ENCODE data around the gene COL27A1. TPM values are rescaled to one million over a fixed set of nuclear protein-coding genes. Genes with fewer than 3 reads are reported as not detected.

COL27A1 gene
- total RNA-seq, 2 experiments from 2014 or later: not detected

DNA sequence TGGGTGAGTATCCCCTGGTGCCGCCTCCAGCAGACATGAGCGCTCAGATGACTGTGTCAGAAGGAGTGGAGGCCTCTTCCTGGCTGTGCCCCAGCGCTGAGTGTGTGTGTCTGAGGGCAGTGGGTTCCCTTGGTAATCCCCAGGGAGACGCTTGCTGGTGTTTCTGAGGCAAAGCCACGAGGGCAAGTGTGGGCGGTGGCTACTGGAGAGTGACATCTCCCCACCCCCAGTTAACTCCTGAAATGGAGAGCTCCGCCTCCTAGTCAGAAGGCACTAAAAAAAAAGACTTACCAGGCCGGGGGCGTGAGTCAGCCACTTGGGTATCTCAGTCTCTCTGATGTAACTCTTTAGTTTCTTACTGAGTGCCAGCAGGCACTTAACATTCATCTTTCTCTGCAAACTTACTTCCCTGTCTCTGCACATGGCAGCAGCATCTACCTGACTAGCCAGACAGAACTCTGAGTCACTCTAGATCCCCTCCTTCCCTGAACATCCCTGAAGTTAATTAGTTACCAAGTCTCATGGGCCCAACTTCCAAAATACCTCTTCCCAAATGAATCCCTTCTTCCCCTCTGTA is 193.7 kb downstream of the COL27A1 start:
- intact Hi-C loops (cut with micrococcal nuclease; ENCODE audit: unreplicated experiment): no loop called here
- Histone ChIP-seq H3K4me1 (ENCODE audit: insufficient read depth, low read length, poor library complexity, severe bottlenecking) (peaks cover 25% of the 10 kb centered on the region), H3K27ac (ENCODE audit: low read depth, low read length, poor library complexity, severe bottlenecking) (peak overlapping the region; percentile 60), H2AFZ (ENCODE audit: low read length) (no peak overlapping the region), H3K4me2 (ENCODE audit: low read length) (peak overlapping the region; percentile 38; the same call in 1 of the 2 replicates), H3K4me3 (ENCODE audit: low read depth, low read length, poor library complexity, severe bottlenecking) (no peak overlapping the region), H3K9me3 (ENCODE audit: low read length) (no peaks in the 10 kb centered on the region), H3K36me3 (ENCODE audit: insufficient read depth, low read length) (peaks cover 95% of the 10 kb centered on the region), H3K79me2 (ENCODE audit: insufficient read depth, low read depth, low read length) (no peaks in the 10 kb centered on the region), H4K20me1 (ENCODE audit: insufficient read depth, low read length) (no peaks in the 10 kb centered on the region), H3K9me2 (ENCODE audit: insufficient read depth, low read length) (no peaks in the 10 kb centered on the region)
- DNase-seq (ENCODE audit: low spot score): peak; percentile 83
- CTCF ChIA-PET (ENCODE audit: unreplicated experiment): no interaction called here
- BruUV-seq (replicated peaks): no TSS peak
- POLR2A ChIA-PET: interaction anchor here (0.6 to 1.2 kb wide), 2 partner anchors 37 to 47 kb away, joined by 3 to 4 read pairs; no protein-coding TSS in a partner anchor
- TF ChIP-seq, protein P1, sequence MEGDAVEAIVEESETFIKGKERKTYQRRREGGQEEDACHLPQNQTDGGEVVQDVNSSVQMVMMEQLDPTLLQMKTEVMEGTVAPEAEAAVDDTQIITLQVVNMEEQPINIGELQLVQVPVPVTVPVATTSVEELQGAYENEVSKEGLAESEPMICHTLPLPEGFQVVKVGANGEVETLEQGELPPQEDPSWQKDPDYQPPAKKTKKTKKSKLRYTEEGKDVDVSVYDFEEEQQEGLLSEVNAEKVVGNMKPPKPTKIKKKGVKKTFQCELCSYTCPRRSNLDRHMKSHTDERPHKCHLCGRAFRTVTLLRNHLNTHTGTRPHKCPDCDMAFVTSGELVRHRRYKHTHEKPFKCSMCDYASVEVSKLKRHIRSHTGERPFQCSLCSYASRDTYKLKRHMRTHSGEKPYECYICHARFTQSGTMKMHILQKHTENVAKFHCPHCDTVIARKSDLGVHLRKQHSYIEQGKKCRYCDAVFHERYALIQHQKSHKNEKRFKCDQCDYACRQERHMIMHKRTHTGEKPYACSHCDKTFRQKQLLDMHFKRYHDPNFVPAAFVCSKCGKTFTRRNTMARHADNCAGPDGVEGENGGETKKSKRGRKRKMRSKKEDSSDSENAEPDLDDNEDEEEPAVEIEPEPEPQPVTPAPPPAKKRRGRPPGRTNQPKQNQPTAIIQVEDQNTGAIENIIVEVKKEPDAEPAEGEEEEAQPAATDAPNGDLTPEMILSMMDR (conservative IDR thresholded peaks at IDR 0.05; ENCODE audit: low read length): no peak
- TF ChIP-seq EZH2phosphoT487 (IDR thresholded peaks at IDR 0.05; ENCODE audit: borderline replicate concordance, low read depth, low read length): no peak

DNA sequence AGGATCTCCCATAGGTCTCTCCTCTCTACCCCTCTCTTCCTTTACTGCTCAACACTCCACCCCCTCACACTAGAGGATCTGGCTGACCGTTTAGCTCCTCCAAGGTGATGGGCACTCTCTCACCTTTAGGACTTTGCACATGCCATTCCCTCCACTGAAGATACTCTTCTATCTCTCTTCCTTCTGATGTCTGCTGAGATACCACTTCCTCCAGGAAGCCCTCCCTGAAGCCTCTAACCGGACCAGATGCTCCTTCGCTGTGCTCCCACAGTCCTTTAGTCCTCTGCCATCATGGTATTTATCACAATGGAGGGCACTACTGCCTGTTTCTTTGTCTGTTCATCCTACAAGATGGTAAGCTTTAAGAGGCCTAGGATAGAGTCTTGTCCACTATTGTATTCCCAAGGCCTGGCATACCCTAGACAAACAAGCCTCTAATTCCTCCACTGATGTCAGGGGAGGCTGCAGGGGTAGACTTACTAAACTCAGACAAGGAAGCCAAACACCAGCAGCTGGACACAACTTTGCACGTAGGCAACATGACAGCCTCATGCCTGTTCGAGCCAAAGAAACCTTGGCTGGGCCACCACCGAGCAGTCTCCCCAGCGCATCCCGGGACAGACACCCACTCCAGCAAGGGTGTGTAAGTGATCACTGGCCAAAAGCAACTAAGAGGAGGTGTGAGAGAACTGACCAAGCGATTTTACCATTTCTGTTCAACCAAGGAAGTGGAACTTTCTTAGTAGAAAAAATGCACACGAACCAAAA is 194.6 kb downstream of the COL27A1 start:
- Histone ChIP-seq H3K4me2 (ENCODE audit: low read length) (peak overlapping the region; percentile 38; the same call in 1 of the 2 replicates), H3K4me1 (ENCODE audit: insufficient read depth, low read length, poor library complexity, severe bottlenecking) (peaks cover 25% of the 10 kb centered on the region)
- BruUV-seq (replicated peaks): no TSS peak

More for the DNA sequence above, 194.6 kb downstream of the COL27A1 start:
- CTCF ChIA-PET (ENCODE audit: unreplicated experiment): interaction anchor here (0.9 kb wide), 1 partner anchor 39 kb away, joined by 7 read pairs; no protein-coding TSS in a partner anchor
- Histone ChIP-seq H3K36me3 (ENCODE audit: insufficient read depth, low read length) (peaks cover 93% of the 10 kb centered on the region), H2AFZ (ENCODE audit: low read length) (no peak overlapping the region), H3K9me2 (ENCODE audit: insufficient read depth, low read length) (no peaks in the 10 kb centered on the region), H4K20me1 (ENCODE audit: insufficient read depth, low read length) (no peaks in the 10 kb centered on the region), H3K9me3 (ENCODE audit: low read length) (no peaks in the 10 kb centered on the region), H3K27ac (ENCODE audit: low read depth, low read length, poor library complexity, severe bottlenecking) (peak overlapping the region; percentile 60), H3K4me3 (ENCODE audit: low read depth, low read length, poor library complexity, severe bottlenecking) (no peak overlapping the region), H3K79me2 (ENCODE audit: insufficient read depth, low read depth, low read length) (no peaks in the 10 kb centered on the region)
- TF ChIP-seq, protein P1 (conservative IDR thresholded peaks at IDR 0.05; ENCODE audit: low read length): no peak
- TF ChIP-seq EZH2phosphoT487 (IDR thresholded peaks at IDR 0.05; ENCODE audit: borderline replicate concordance, low read depth, low read length): no peak
- no peak for DNase-seq (ENCODE audit: low spot score)
- intact Hi-C loops (cut with micrococcal nuclease; ENCODE audit: unreplicated experiment): no loop called here
- POLR2A ChIA-PET: interaction anchor here (0.6 to 1.3 kb wide), 2 partner anchors 23 to 36 kb away, joined by 3 read pairs; no protein-coding TSS in a partner anchor
